ENCODE data around the gene CBARP. TPM values are rescaled to one million over a fixed set of nuclear protein-coding genes. Genes with fewer than 3 reads are reported as not detected.
A peak's percentile ranks its signal among the peaks of the same experiment; 100 is the strongest.

The CBARP gene
- total and polyA plus RNA-seq, 2 of the 13 experiments (the other 11 are each of a cell fraction or from before 2014, with no cell fraction given) = 1.2 to 1.4 TPM

GRCh38 chr19:1283207-1283916, 45.6 kb upstream of the CBARP start (continued):
- TF ChIP-seq ZNF414 (CRISPR knock-in tag; IDR thresholded peaks at IDR 0.05) = no peak
- TF ChIP-seq ZNF569 (CRISPR knock-in tag; IDR thresholded peaks at IDR 0.05; ENCODE audit: borderline replicate concordance) = no peak
- peak; percentile 99 for TF ChIP-seq RXRA (CRISPR knock-in tag; IDR thresholded peaks at IDR 0.05)
- no peak for TF ChIP-seq ZNF256 (CRISPR knock-in tag; conservative IDR thresholded peaks at IDR 0.05)
- no peak for TF ChIP-seq ATF1 (CRISPR knock-in tag; IDR thresholded peaks at IDR 0.05)
- TF ChIP-seq MXD4 (CRISPR knock-in tag; IDR thresholded peaks at IDR 0.05) = no peak
- no peak for TF ChIP-seq SIN3B (IDR thresholded peaks at IDR 0.05; ENCODE audit: low read length)
- TF ChIP-seq THRA (CRISPR knock-in tag; IDR thresholded peaks at IDR 0.05; ENCODE audit: borderline replicate concordance) = peak; percentile 99
- no peak for TF ChIP-seq ZBTB14 (CRISPR knock-in tag; IDR thresholded peaks at IDR 0.05)
- no peak for TF ChIP-seq NPAS2 (CRISPR knock-in tag; IDR thresholded peaks at IDR 0.05; ENCODE audit: borderline replicate concordance)
- TF ChIP-seq ZNF143 (CRISPR knock-in tag; IDR thresholded peaks at IDR 0.05) = no peak
- no peak; the same call in 1 of the 2 replicates for TF ChIP-seq IRF2 (CRISPR knock-in tag; IDR thresholded peaks at IDR 0.05)
- no peak for TF ChIP-seq FOSL1 (CRISPR knock-in tag; IDR thresholded peaks at IDR 0.05; ENCODE audit: borderline replicate concordance)
- 0 out of 2 replicates have a peak, but pooled peaks have one; percentile 45 for TF ChIP-seq GZF1 (CRISPR knock-in tag; IDR thresholded peaks at IDR 0.05)
- no peak for TF ChIP-seq MIXL1 (CRISPR knock-in tag; IDR thresholded peaks at IDR 0.05)
- TF ChIP-seq SMAD3 (CRISPR knock-in tag; IDR thresholded peaks at IDR 0.05) = peak; percentile 31; the same call in 1 of the 2 replicates
- TF ChIP-seq KLF9 (CRISPR knock-in tag; IDR thresholded peaks at IDR 0.05; ENCODE audit: low read depth) = no peak
- peak; percentile 88 for TF ChIP-seq PATZ1 (CRISPR knock-in tag; IDR thresholded peaks at IDR 0.05)
- no peak for TF ChIP-seq ZNF235 (CRISPR knock-in tag; IDR thresholded peaks at IDR 0.05; ENCODE audit: borderline replicate concordance)
- no peak for TF ChIP-seq ZBTB2 (CRISPR knock-in tag; IDR thresholded peaks at IDR 0.05; ENCODE audit: low read depth)
- TF ChIP-seq ZNF18 (CRISPR knock-in tag; IDR thresholded peaks at IDR 0.05; ENCODE audit: insufficient replicate concordance) = peak; percentile 69
- TF ChIP-seq ZNF543 (CRISPR knock-in tag; IDR thresholded peaks at IDR 0.05) = no peak
- no peak for TF ChIP-seq ZNF343 (CRISPR knock-in tag; IDR thresholded peaks at IDR 0.05)
